H9 (cell line): ENCODE results near the gene MAPKAPK2. TPM values are rescaled to one million over a fixed set of nuclear protein-coding genes. Genes with fewer than 3 reads are reported as not detected.

Experiments used
- DNase-seq: peaks from one replicate; pipeline ENCODE4 v3.0.0-alpha.2; 2017
- H2AFZ ChIP-seq: one replicate; pipeline ENCODE4 v1.6.1; 2013; ENCODE audit warnings: mild to moderate bottlenecking, low read length, control low read depth, moderate library complexity
- H2AK5ac ChIP-seq: 2 replicates; pipeline ENCODE4 v1.6.1; 2013; ENCODE audit warnings: low read length, control low read depth, mixed read lengths; ENCODE audit not compliant: insufficient read length
- H2BK120ac ChIP-seq: one replicate; pipeline ENCODE4 v1.6.1; 2013; ENCODE audit warnings: low read depth, mild to moderate bottlenecking, low read length, control low read depth, inconsistent platforms; ENCODE audit not compliant: poor library complexity, severe bottlenecking
- H2BK12ac ChIP-seq: 2 replicates; pipeline ENCODE4 v1.6.1; 2013; ENCODE audit warnings: low read length, control low read depth, mixed read lengths, low read depth; ENCODE audit not compliant: insufficient read length
- H2BK15ac ChIP-seq: 2 replicates; pipeline ENCODE4 v1.6.1; 2013; ENCODE audit warnings: low read depth, low read length, control low read depth
- H2BK20ac ChIP-seq: one replicate; pipeline ENCODE4 v1.6.1; 2013; ENCODE audit warnings: low read depth, mild to moderate bottlenecking, low read length, control low read depth, inconsistent platforms; ENCODE audit not compliant: poor library complexity, severe bottlenecking
- H2BK5ac ChIP-seq: 2 replicates; pipeline ENCODE4 v1.6.1; 2013; ENCODE audit warnings: low read length, control low read depth, mixed read lengths; ENCODE audit not compliant: insufficient read length
- H3K14ac ChIP-seq: 2 replicates; pipeline ENCODE4 v1.6.1; 2013; ENCODE audit warnings: low read length, control low read depth; ENCODE audit not compliant: insufficient read depth
- H3K18ac ChIP-seq: 2 replicates; pipeline ENCODE4 v1.6.1; 2013; ENCODE audit warnings: low read depth, mild to moderate bottlenecking, mixed read lengths, low read length, control low read depth; ENCODE audit not compliant: insufficient read length
- H3K23ac ChIP-seq: 2 replicates; pipeline ENCODE4 v1.6.1; 2013; ENCODE audit warnings: low read length, control low read depth, mixed read lengths, low read depth; ENCODE audit not compliant: insufficient read length
- H3K23me2 ChIP-seq: 2 replicates; pipeline ENCODE4 v1.6.1; 2013; ENCODE audit warnings: low read depth, mild to moderate bottlenecking, mixed read lengths, low read length, control low read depth; ENCODE audit not compliant: insufficient read length, poor library complexity, severe bottlenecking
- H3K27ac ChIP-seq: 2 replicates; pipeline ENCODE4 v1.5.1; 2013; ENCODE audit warnings: low read length, control low read depth, mixed read lengths, low read depth; ENCODE audit not compliant: insufficient read length
- H3K27me3 ChIP-seq: 2 replicates; pipeline ENCODE4 v1.6.1; 2013; ENCODE audit warnings: low read length, control low read depth, inconsistent platforms; ENCODE audit not compliant: insufficient read depth
- H3K4ac ChIP-seq: 2 replicates; pipeline ENCODE4 v1.6.1; 2013; ENCODE audit warnings: low read depth, mild to moderate bottlenecking, control low read depth, inconsistent platforms, low read length, moderate library complexity
- H3K4me1 ChIP-seq: 2 replicates; pipeline ENCODE4 v1.6.1; 2013; ENCODE audit warnings: low read length, control low read depth, inconsistent platforms; ENCODE audit not compliant: insufficient read depth
- H3K4me2 ChIP-seq: 2 replicates; pipeline ENCODE4 v1.6.1; 2013; ENCODE audit warnings: low read length, control low read depth, mixed read lengths; ENCODE audit not compliant: insufficient read length, insufficient read depth
- H3K56ac ChIP-seq: 2 replicates; pipeline ENCODE4 v1.6.1; 2013; ENCODE audit warnings: low read depth, mild to moderate bottlenecking, mixed read lengths, low read length, control low read depth; ENCODE audit not compliant: insufficient read length
- H3K79me1 ChIP-seq: 2 replicates; pipeline ENCODE4 v1.6.1; 2013; ENCODE audit warnings: low read depth, mild to moderate bottlenecking, moderate library complexity, low read length, control low read depth, inconsistent platforms; ENCODE audit not compliant: insufficient read depth, poor library complexity, severe bottlenecking
- H3K79me2 ChIP-seq: 2 replicates; pipeline ENCODE4 v1.6.1; 2013; ENCODE audit warnings: low read length, control low read depth, inconsistent platforms; ENCODE audit not compliant: insufficient read depth
- H3K9ac ChIP-seq: 2 replicates; pipeline ENCODE4 v1.6.1; 2013; ENCODE audit warnings: low read length, control low read depth, mixed read lengths; ENCODE audit not compliant: insufficient read length; ENCODE audit errors: extremely low read depth
- H3K9me3 ChIP-seq: one replicate; pipeline ENCODE4 v1.6.1; 2013; ENCODE audit warnings: low read depth, low read length, inconsistent platforms; ENCODE audit not compliant: control insufficient read depth
- H3T11ph ChIP-seq: one replicate; pipeline ENCODE4 v1.6.1; 2013; ENCODE audit warnings: mild to moderate bottlenecking, low read length, control low read depth, inconsistent platforms
- H4K20me1 ChIP-seq: one replicate; pipeline ENCODE4 v1.6.1; 2013; ENCODE audit not compliant: control insufficient read depth, insufficient read length, insufficient read depth
- H4K5ac ChIP-seq: 2 replicates; pipeline ENCODE4 v1.6.1; 2013; ENCODE audit warnings: low read depth, mild to moderate bottlenecking, mixed read lengths, low read length, control low read depth; ENCODE audit not compliant: insufficient read length
- H4K8ac ChIP-seq: replicated peaks from 2 replicates; pipeline ENCODE4 v1.6.1; 2013; ENCODE audit warnings: low read length, control low read depth, mixed read lengths, low read depth; ENCODE audit not compliant: insufficient read length
- H4K91ac ChIP-seq: 2 replicates; pipeline ENCODE4 v1.6.1; 2013; ENCODE audit warnings: low read depth, mild to moderate bottlenecking, moderate library complexity, mixed read lengths, low read length, control low read depth; ENCODE audit not compliant: insufficient read length
- H3K27ac Mint-ChIP-seq, 3 experiments: 2 replicates in 2 of 3; 3 replicates in 1 of 3; pipeline ENCODE4 v1.8.0; 2020 to 2021; ENCODE audit warnings: mixed read lengths in 3 of 3, mild to moderate bottlenecking in 1 of 3, moderate library complexity in 1 of 3
- H3K27me3 Mint-ChIP-seq: 2 replicates; pipeline ENCODE4 v1.8.0; 2021; ENCODE audit warnings: low read depth, mild to moderate bottlenecking, moderate library complexity, mixed read lengths
- H3K36me3 Mint-ChIP-seq, 3 experiments: 2 replicates in 2 of 3; 3 replicates in 1 of 3; pipeline ENCODE4 v1.8.0; 2020 to 2021; ENCODE audit warnings: low read depth in 3 of 3, mixed read lengths in 3 of 3; ENCODE audit not compliant: insufficient read depth in 1 of 3
- H3K4me1 Mint-ChIP-seq, 2 experiments: 2 replicates each; pipeline ENCODE4 v1.8.0; 2020; ENCODE audit warnings: mixed read lengths in 2 of 2
- H3K4me3 Mint-ChIP-seq, 2 experiments: 2 replicates in 1 of 2; 3 replicates in 1 of 2; pipeline ENCODE4 v1.8.0; 2020 to 2021; ENCODE audit warnings: mild to moderate bottlenecking in 2 of 2, mixed read lengths in 2 of 2, moderate library complexity in 1 of 2
- H3K9me3 Mint-ChIP-seq, 2 experiments: 2 replicates in 1 of 2; 3 replicates in 1 of 2; pipeline ENCODE4 v1.8.0; 2020; ENCODE audit warnings: mild to moderate bottlenecking in 2 of 2, mixed read lengths in 2 of 2, moderate library complexity in 1 of 2
- CTCF ChIP-seq: fragments of 200-600 bp; sonication (generic); conservative IDR thresholded peaks from 3 replicates; pipeline ENCODE4 v1.8.0; 2021; ENCODE audit warnings: antibody characterized with exemption, mild to moderate bottlenecking
- WGBS: extraction: QIAGEN DNeasy Blood & Tissue Kit; methylation state at CpG from one replicate; pipeline ENCODE4 v1.1.7; 2013; ENCODE audit warnings: missing lambda C conversion rate, low lambda C conversion rate, mixed read lengths; ENCODE audit not compliant: insufficient read length; ENCODE audit errors: extremely low coverage; 5-methylcytosine and 5-hydroxymethylcytosine counted together
- total RNA-seq: library from RNA; stranded (reverse); gene quantifications from 2 replicates; pipeline ENCODE4 v1.2.1, GENCODE V29; 2021

Gene MAPKAPK2
- total RNA-seq, 1 experiment from 2014 or later: 50.1 TPM

GRCh38 chr1:206772243-206772937 is 87.7 kb downstream of the MAPKAPK2 start, which contains the start of gene IL10:
Gene IL10 (minus strand): TSS chr1:206772494. CDS start chr1:206772435, 59 bp downstream.
- no CpG with 5 or more reads among the region's 8 CpGs for WGBS
- no peak for DNase-seq
- H3K56ac ChIP-seq: no peak within 1 kb of the TSS

More at GRCh38 chr1:206772243-206772937, 87.7 kb downstream of the MAPKAPK2 start, which contains the start of gene IL10:
- peaks cover 3% of the 10 kb centered on the region; the same call in 1 of the 2 replicates for H3K4me1 ChIP-seq
- no peak within 1 kb of the TSS for H2BK5ac ChIP-seq
- Mint-ChIP-seq H3K4me1 (peaks cover 16 to 26% of the 10 kb centered on the region in 2 experiments), H3K27me3 (peaks cover 14% of the 10 kb centered on the region), H3K36me3 (no peaks in the 10 kb centered on the region), H3K4me3 (no peak within 1 kb of the TSS), H3K27ac (no peak within 1 kb of the TSS), H3K9me3 (no peaks in the 10 kb centered on the region)
- H2AK5ac ChIP-seq: no peak within 1 kb of the TSS
- H4K5ac ChIP-seq: no peak within 1 kb of the TSS
- no peak for TF ChIP-seq CTCF
- H3K9me3 ChIP-seq: no peaks in the 10 kb centered on the region
- no peaks in the 10 kb centered on the region for H3K79me2 ChIP-seq
- no peak within 1 kb of the TSS for H3K9ac ChIP-seq
- no peak within 1 kb of the TSS for H3K4ac ChIP-seq
- H2BK12ac ChIP-seq: no peak within 1 kb of the TSS
- H4K20me1 ChIP-seq: no peaks in the 10 kb centered on the region
- no peak within 1 kb of the TSS for H3K4me2 ChIP-seq
- no peaks in the 10 kb centered on the region for H3K79me1 ChIP-seq
- H4K91ac ChIP-seq: no peak within 1 kb of the TSS
- no peak within 1 kb of the TSS for H4K8ac ChIP-seq
- H2BK20ac ChIP-seq: no peak within 1 kb of the TSS
- no peak within 1 kb of the TSS for H3K27ac ChIP-seq
- H2BK120ac ChIP-seq: no peak within 1 kb of the TSS
- no peak within 1 kb of the TSS for H3K18ac ChIP-seq
- H3K23me2 ChIP-seq: no peaks in the 10 kb centered on the region
- no peak within 1 kb of the TSS for H3K14ac ChIP-seq
- H3K23ac ChIP-seq: no peak within 1 kb of the TSS
- H2BK15ac ChIP-seq: no peak within 1 kb of the TSS
- no peak within 1 kb of the TSS for H2AFZ ChIP-seq
- no peak within 1 kb of the TSS for H3T11ph ChIP-seq
- H3K27me3 ChIP-seq: no peaks in the 10 kb centered on the region
